H1 (cell line): Measurements from ENCODE around the gene ARHGEF16. TPM values are rescaled to one million over a fixed set of nuclear protein-coding genes. Genes with fewer than 3 reads are reported as not detected.

Source experiments
- JUND ChIP-seq: IDR thresholded peaks from 2 replicates; pipeline ENCODE4 v1.6.1; 2011; ENCODE audit warnings: mild to moderate bottlenecking, improper control_type of control experiment, low read length
- polyA plus RNA-seq, 7 experiments: library from polyadenylated mRNA; depleted of rRNA in 3 of 7; stranded (reverse) in 5 of 7; unstranded in 2 of 7; fragments of >200 nt in 5 of 7; fragments of 200-250 nt in 2 of 7; gene quantifications; 1 replicate in 5 of 7; 2 replicates in 1 of 7; 4 replicates in 1 of 7; pipeline versions ENCODE4 v1.2.1 to v1.2.3, GENCODE V29; 2011 to 2013; ENCODE audit warnings: missing spikeins in 2 of 7, mixed read lengths in 2 of 7
- total RNA-seq: library from RNA; stranded (reverse); fragmentation: NEBNext Ultra II Directional; extraction: Animal tissue kit (Norgen Biotek cat#: 25700); gene quantifications from 2 replicates; pipeline ENCODE4 v1.2.1, GENCODE V29; 2021

ARHGEF16 gene
- total and polyA plus RNA-seq, 2 of the 8 experiments (the other 6 are each of a cell fraction or from before 2014, with no cell fraction given) = 18.3 to 20.7 TPM

GRCh38 chr1:3434406-3435110 lies 19.9 kb upstream of the ARHGEF16 start (continued):
- TF ChIP-seq JUND = no peak
- TF ChIP-seq, all 59 proteins: peak for 0
